ENCODE data around the gene POLD4. TPM values are rescaled to one million over a fixed set of nuclear protein-coding genes. Genes with fewer than 3 reads are reported as not detected.
"Not testable (repeated sequence)": the region's sequence is repeated elsewhere in the genome, so short reads cannot be mapped to it uniquely, and the experiment has no call there.

POLD4 gene
- total and polyA plus RNA-seq, 2 donors (not counting 1 experiment from before 2014, with no cell fraction given), result 32.4 to 36.3 TPM

- no peaks in the 10 kb centered on the region for H4K20me1 ChIP-seq (ENCODE audit: control insufficient read depth, extremely low read depth, insufficient read depth, low read length)
- TF ChIP-seq EZH2 (IDR thresholded peaks at IDR 0.05; ENCODE audit: low read length, missing control alignments) (no peak), CTCF (conservative IDR thresholded peaks at IDR 0.05 in 1 of 2, IDR thresholded peaks at IDR 0.05 in 1 of 2; ENCODE audit: low read depth in 1 of 2, low read length in 2 of 2) (no peak)
- no peak overlapping the region for H3K4me3 ChIP-seq (replicated peaks in 1 of 4; ENCODE audit: control extremely low read depth in 1 of 4, insufficient read depth in 1 of 4, low read depth in 3 of 4, low read length in 4 of 4)
- no peaks in the 10 kb centered on the region for H3K79me2 ChIP-seq (ENCODE audit: control insufficient read depth, insufficient read depth, low read length)
- H3K4me1 ChIP-seq (ENCODE audit: control insufficient read depth, extremely low read depth, insufficient read depth, low read length), result peaks cover 2% of the 10 kb centered on the region
- no peak overlapping the region for H3K27ac ChIP-seq (ENCODE audit: insufficient read depth, low read length)
- no peaks in the 10 kb centered on the region for H3K36me3 ChIP-seq (ENCODE audit: control insufficient read depth, insufficient read depth, low read length)
- H2AFZ ChIP-seq (ENCODE audit: low read length), result no peak overlapping the region
- H3K4me2 ChIP-seq (ENCODE audit: extremely low read depth, insufficient read depth, low read length), result no peak overlapping the region
- no peaks in the 10 kb centered on the region for H3K27me3 ChIP-seq (ENCODE audit: control insufficient read depth, insufficient read depth, low read length)
- H3K9ac ChIP-seq (ENCODE audit: insufficient read depth, low read length), result no peak overlapping the region
- DNase-seq (ENCODE audit: low read depth in 2 of 2), result no peak
- no peaks in the 10 kb centered on the region for H3K9me3 ChIP-seq (ENCODE audit: control insufficient read depth, insufficient read depth, low read depth, low read length)
Measured at GRCh38 chr11:67321313-67321871, 32.0 kb downstream of the POLD4 start.

- H4K20me1 ChIP-seq (ENCODE audit: control insufficient read depth, extremely low read depth, insufficient read depth, low read length), result no peaks in the 10 kb centered on the region
- DNase-seq (ENCODE audit: low read depth in 2 of 2), result no peak
- H3K79me2 ChIP-seq (ENCODE audit: control insufficient read depth, insufficient read depth, low read length), result no peaks in the 10 kb centered on the region
- TF ChIP-seq EZH2 (IDR thresholded peaks at IDR 0.05; ENCODE audit: low read length, missing control alignments) (no peak), CTCF (conservative IDR thresholded peaks at IDR 0.05 in 1 of 2, IDR thresholded peaks at IDR 0.05 in 1 of 2; ENCODE audit: low read depth in 1 of 2, low read length in 2 of 2) (no peak)
- H3K4me2 ChIP-seq (ENCODE audit: extremely low read depth, insufficient read depth, low read length), result no peak overlapping the region
- no peak overlapping the region for H3K27ac ChIP-seq (ENCODE audit: insufficient read depth, low read length)
- H3K9ac ChIP-seq (ENCODE audit: insufficient read depth, low read length), result no peak overlapping the region
- no peaks in the 10 kb centered on the region for H3K27me3 ChIP-seq (ENCODE audit: control insufficient read depth, insufficient read depth, low read length)
- H3K4me1 ChIP-seq (ENCODE audit: control insufficient read depth, extremely low read depth, insufficient read depth, low read length), result peaks cover 2% of the 10 kb centered on the region
- no peak overlapping the region for H2AFZ ChIP-seq (ENCODE audit: low read length)
- no peaks in the 10 kb centered on the region for H3K36me3 ChIP-seq (ENCODE audit: control insufficient read depth, insufficient read depth, low read length)
- no peak overlapping the region for H3K4me3 ChIP-seq (replicated peaks in 1 of 4; ENCODE audit: control extremely low read depth in 1 of 4, insufficient read depth in 1 of 4, low read depth in 3 of 4, low read length in 4 of 4)
- H3K9me3 ChIP-seq (ENCODE audit: control insufficient read depth, insufficient read depth, low read depth, low read length), result no peaks in the 10 kb centered on the region
Measured at GRCh38 chr11:67320691-67321090, 32.7 kb downstream of the POLD4 start.

GRCh38 chr11:67320011-67320410, 33.3 kb downstream of the POLD4 start:
- Histone ChIP-seq H2AFZ (ENCODE audit: low read length) (no peak overlapping the region), H3K4me1 (ENCODE audit: control insufficient read depth, extremely low read depth, insufficient read depth, low read length) (peaks cover 2% of the 10 kb centered on the region), H3K27me3 (ENCODE audit: control insufficient read depth, insufficient read depth, low read length) (no peaks in the 10 kb centered on the region), H3K79me2 (ENCODE audit: control insufficient read depth, insufficient read depth, low read length) (no peaks in the 10 kb centered on the region), H3K36me3 (ENCODE audit: control insufficient read depth, insufficient read depth, low read length) (no peaks in the 10 kb centered on the region), H3K27ac (ENCODE audit: insufficient read depth, low read length) (no peak overlapping the region), H3K9ac (ENCODE audit: insufficient read depth, low read length) (no peak overlapping the region), H3K4me3 (replicated peaks in 1 of 4; ENCODE audit: control extremely low read depth in 1 of 4, insufficient read depth in 1 of 4, low read depth in 3 of 4, low read length in 4 of 4) (no peak overlapping the region), H4K20me1 (ENCODE audit: control insufficient read depth, extremely low read depth, insufficient read depth, low read length) (no peaks in the 10 kb centered on the region), H3K9me3 (ENCODE audit: control insufficient read depth, insufficient read depth, low read depth, low read length) (no peaks in the 10 kb centered on the region), H3K4me2 (ENCODE audit: extremely low read depth, insufficient read depth, low read length) (no peak overlapping the region)
- no peak for TF ChIP-seq EZH2 (IDR thresholded peaks at IDR 0.05; ENCODE audit: low read length, missing control alignments)
- no peak for TF ChIP-seq CTCF (conservative IDR thresholded peaks at IDR 0.05 in 1 of 2, IDR thresholded peaks at IDR 0.05 in 1 of 2; ENCODE audit: low read depth in 1 of 2, low read length in 2 of 2)
- DNase-seq (ENCODE audit: low read depth in 2 of 2), result no peak

GRCh38 chr11:67318876-67319275, 34.5 kb downstream of the POLD4 start:
- H3K4me3 ChIP-seq (replicated peaks in 1 of 4; ENCODE audit: control extremely low read depth in 1 of 4, insufficient read depth in 1 of 4, low read depth in 3 of 4, low read length in 4 of 4), result peak overlapping the region in 1 of 4 experiments; percentile 81
- not testable (repeated sequence) for H3K36me3 ChIP-seq (ENCODE audit: control insufficient read depth, insufficient read depth, low read length); H3K9me3 ChIP-seq (ENCODE audit: control insufficient read depth, insufficient read depth, low read depth, low read length); H3K79me2 ChIP-seq (ENCODE audit: control insufficient read depth, insufficient read depth, low read length); H2AFZ ChIP-seq (ENCODE audit: low read length); H3K27ac ChIP-seq (ENCODE audit: insufficient read depth, low read length); H4K20me1 ChIP-seq (ENCODE audit: control insufficient read depth, extremely low read depth, insufficient read depth, low read length); H3K9ac ChIP-seq (ENCODE audit: insufficient read depth, low read length); H3K4me2 ChIP-seq (ENCODE audit: extremely low read depth, insufficient read depth, low read length); H3K27me3 ChIP-seq (ENCODE audit: control insufficient read depth, insufficient read depth, low read length); DNase-seq (ENCODE audit: low read depth in 2 of 2); H3K4me1 ChIP-seq (ENCODE audit: control insufficient read depth, extremely low read depth, insufficient read depth, low read length)
